ENCODE results near the gene CT45A8.
"Not testable (repeated sequence)": the region's sequence is repeated elsewhere in the genome, so short reads cannot be mapped to it uniquely, and the experiment has no call there.

DNA sequence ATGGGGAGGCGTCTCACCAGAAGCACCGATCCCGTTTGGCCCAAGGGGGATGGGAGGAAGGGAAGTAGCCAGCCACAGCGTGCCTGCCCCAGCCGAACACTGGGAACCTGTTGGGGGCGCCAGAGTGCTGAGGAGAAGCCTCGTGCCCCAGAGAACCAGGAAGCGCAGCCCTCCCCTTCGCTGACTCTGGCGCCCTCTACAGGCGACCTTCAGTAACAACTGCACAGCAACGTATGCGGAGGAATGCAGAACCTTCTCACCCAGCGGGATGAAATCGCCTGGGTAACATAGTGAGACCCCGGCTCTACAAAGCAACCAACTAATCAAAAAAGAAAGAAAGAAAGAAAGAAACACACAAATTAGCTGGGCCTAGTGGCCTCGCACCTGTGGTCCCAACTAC is 17.2 kb downstream of the CT45A8 start, which contains the start of gene CT45A7:
- not testable (repeated sequence) for TF ChIP-seq DDX20 (tag; IDR thresholded peaks at IDR 0.05; ENCODE audit: low read depth); FOXJ3 (CRISPR knock-in tag; IDR thresholded peaks at IDR 0.05); HDAC3 (IDR thresholded peaks at IDR 0.05; ENCODE audit: borderline replicate concordance, partially characterized antibody); HDGF (IDR thresholded peaks at IDR 0.05); POLR3G (IDR thresholded peaks at IDR 0.05; ENCODE audit: extremely low read depth, insufficient read length, insufficient replicate concordance); FOXK1 (CRISPR knock-in tag; IDR thresholded peaks at IDR 0.05; ENCODE audit: borderline replicate concordance)
